DOHH2 (cell line): Measurements from ENCODE around the gene ANO8.

ENCODE experiments used
- EZH2phosphoT487 ChIP-seq: fragments of 200-600 bp; sonication (generic); IDR thresholded peaks from 2 replicates; pipeline ENCODE4 v1.6.1; 2017; ENCODE audit warnings: borderline replicate concordance, mild to moderate bottlenecking, antibody characterized with exemption, low read length, moderate library complexity, mixed read lengths
- TF ChIP-seq, protein P1 (sequence below): fragments of 200-600 bp; sonication (generic); IDR thresholded peaks from one replicate; pipeline ENCODE4 v1.5.1; 2014; ENCODE audit warnings: antibody characterized with exemption, mild to moderate bottlenecking, low read depth, low read length; ENCODE audit not compliant: poor library complexity, severe bottlenecking

DNA sequence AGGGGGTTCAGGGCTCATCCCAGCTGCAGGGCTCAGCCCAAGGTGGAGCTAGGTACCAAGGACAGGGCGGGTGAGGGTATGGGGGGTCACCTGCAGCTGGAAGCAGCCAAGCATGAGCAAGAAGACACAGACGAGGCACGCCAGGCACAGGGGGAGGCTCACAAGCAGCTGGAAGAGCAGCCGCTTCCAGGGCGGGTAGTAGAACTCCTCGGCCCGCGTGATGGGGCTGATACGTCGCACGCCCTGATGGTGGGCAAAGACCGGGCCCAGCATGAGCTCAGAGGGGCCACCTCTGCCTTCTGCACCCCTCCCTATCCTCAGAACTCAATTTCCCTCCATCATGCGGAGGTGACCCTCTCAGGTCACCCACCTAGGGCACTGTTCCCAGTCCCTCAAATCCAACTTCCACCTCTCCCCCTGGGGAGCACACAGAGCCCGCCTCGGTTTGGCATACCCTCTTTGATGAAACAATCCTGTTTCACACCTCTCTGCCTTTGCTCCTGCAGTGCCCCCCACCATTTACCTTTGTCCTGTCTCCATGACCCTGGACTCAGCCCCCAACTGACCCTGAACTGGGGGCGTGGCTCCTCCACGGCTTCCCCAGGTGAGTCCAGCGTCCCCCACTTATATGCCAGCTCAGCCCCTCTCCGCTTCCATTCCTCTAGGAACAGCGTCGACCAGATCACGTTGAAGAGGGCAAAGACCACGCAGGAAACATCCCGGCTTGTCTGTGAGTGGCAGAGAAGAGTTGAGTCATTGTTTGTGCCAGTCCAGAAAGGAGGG is 4.2 kb downstream of the ANO8 start:
- TF ChIP-seq, protein P1, sequence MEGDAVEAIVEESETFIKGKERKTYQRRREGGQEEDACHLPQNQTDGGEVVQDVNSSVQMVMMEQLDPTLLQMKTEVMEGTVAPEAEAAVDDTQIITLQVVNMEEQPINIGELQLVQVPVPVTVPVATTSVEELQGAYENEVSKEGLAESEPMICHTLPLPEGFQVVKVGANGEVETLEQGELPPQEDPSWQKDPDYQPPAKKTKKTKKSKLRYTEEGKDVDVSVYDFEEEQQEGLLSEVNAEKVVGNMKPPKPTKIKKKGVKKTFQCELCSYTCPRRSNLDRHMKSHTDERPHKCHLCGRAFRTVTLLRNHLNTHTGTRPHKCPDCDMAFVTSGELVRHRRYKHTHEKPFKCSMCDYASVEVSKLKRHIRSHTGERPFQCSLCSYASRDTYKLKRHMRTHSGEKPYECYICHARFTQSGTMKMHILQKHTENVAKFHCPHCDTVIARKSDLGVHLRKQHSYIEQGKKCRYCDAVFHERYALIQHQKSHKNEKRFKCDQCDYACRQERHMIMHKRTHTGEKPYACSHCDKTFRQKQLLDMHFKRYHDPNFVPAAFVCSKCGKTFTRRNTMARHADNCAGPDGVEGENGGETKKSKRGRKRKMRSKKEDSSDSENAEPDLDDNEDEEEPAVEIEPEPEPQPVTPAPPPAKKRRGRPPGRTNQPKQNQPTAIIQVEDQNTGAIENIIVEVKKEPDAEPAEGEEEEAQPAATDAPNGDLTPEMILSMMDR, result no peak
- no peak for TF ChIP-seq EZH2phosphoT487
